OCI-LY3 (cell line): ENCODE measurements around the gene SNX30.

Experiments used
- EZH2phosphoT487 ChIP-seq: fragments of 200-600 bp; shearing (Covaris generic); IDR thresholded peaks from 2 replicates; pipeline ENCODE4 v1.6.1; 2018; ENCODE audit warnings: antibody characterized with exemption, mixed run types, low read depth
- TF ChIP-seq, protein P1 (sequence below): fragments of 200-600, 300-600 bp; sonication (generic); IDR thresholded peaks from 2 replicates; pipeline ENCODE4 v1.5.1; 2014; ENCODE audit warnings: antibody characterized with exemption, low read length, low read depth

DNA sequence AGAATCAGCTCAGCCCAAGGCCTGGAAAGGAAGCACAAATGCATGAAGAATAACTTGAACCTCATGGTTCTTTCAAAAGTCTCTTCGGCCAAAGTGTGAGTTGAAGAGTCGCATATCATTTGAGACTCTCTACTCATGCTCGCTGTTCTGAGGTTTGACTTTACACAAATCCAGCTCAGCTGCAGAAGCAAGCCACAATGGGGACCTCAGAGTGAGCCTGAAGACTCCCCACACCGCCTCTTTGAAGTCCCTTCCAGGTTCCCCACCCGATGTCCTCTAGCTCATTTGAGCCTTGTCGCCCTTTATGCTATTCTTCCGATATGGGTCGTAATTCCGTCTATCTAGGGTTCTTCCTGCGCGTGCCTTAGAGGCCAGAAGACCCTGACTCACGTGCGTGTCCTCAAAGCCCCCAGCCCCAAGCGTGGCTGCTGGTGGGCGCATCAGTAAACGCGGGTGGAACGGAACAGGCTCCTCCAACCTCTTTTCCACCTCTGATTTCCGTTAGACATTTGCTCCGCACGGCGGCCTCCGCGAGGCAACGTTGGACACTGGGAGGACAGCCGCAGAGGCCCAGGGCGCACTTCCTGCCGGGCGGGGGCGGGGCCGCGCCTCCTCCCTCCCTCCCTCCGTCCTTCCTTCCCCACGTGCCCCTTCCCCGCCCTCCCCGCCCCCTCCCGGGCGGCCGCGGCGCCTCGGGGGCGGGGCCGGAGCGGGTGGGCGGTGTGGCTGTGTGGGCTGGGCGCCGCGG, at the start of gene SNX30:
- TF ChIP-seq, protein P1, sequence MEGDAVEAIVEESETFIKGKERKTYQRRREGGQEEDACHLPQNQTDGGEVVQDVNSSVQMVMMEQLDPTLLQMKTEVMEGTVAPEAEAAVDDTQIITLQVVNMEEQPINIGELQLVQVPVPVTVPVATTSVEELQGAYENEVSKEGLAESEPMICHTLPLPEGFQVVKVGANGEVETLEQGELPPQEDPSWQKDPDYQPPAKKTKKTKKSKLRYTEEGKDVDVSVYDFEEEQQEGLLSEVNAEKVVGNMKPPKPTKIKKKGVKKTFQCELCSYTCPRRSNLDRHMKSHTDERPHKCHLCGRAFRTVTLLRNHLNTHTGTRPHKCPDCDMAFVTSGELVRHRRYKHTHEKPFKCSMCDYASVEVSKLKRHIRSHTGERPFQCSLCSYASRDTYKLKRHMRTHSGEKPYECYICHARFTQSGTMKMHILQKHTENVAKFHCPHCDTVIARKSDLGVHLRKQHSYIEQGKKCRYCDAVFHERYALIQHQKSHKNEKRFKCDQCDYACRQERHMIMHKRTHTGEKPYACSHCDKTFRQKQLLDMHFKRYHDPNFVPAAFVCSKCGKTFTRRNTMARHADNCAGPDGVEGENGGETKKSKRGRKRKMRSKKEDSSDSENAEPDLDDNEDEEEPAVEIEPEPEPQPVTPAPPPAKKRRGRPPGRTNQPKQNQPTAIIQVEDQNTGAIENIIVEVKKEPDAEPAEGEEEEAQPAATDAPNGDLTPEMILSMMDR = no peak
- no peak for TF ChIP-seq EZH2phosphoT487
